Osteocyte (in vitro differentiated cells): ENCODE measurements around the gene TMEM107. TPM values are rescaled to one million over a fixed set of nuclear protein-coding genes. Genes with fewer than 3 reads are reported as not detected.

ENCODE experiments used
- DNase-seq: peaks from one replicate; pipeline ENCODE4 v3.0.0; 2021; ENCODE audit warnings: mixed read lengths; ENCODE audit not compliant: unreplicated experiment; ENCODE audit errors: extremely low spot score
- H3K27ac Mint-ChIP-seq: one replicate; pipeline ENCODE4 v1.8.0; 2021; ENCODE audit warnings: mild to moderate bottlenecking, mixed read lengths; ENCODE audit not compliant: unreplicated experiment
- H3K27me3 Mint-ChIP-seq: one replicate; pipeline ENCODE4 v1.8.0; 2021; ENCODE audit warnings: mixed read lengths; ENCODE audit not compliant: unreplicated experiment
- H3K36me3 Mint-ChIP-seq: one replicate; pipeline ENCODE4 v1.8.0; 2021; ENCODE audit warnings: mixed read lengths; ENCODE audit not compliant: unreplicated experiment
- H3K4me1 Mint-ChIP-seq: one replicate; pipeline ENCODE4 v1.8.0; 2021; ENCODE audit warnings: mixed read lengths; ENCODE audit not compliant: unreplicated experiment
- H3K4me3 Mint-ChIP-seq: one replicate; pipeline ENCODE4 v1.8.0; 2021; ENCODE audit warnings: mild to moderate bottlenecking, moderate library complexity, mixed read lengths; ENCODE audit not compliant: unreplicated experiment
- H3K9me3 Mint-ChIP-seq: one replicate; pipeline ENCODE4 v1.8.0; 2021; ENCODE audit warnings: mixed read lengths; ENCODE audit not compliant: unreplicated experiment
- CTCF ChIP-seq: fragments of 200-600 bp; sonication (generic); IDR thresholded peaks from 2 replicates; pipeline ENCODE4 v1.5.0; 2021; ENCODE audit warnings: antibody characterized with exemption, mild to moderate bottlenecking, moderate library complexity
- total RNA-seq: library from RNA; stranded (reverse); gene quantifications from 2 replicates; pipeline ENCODE4 v1.2.1, GENCODE V29; 2021

The TMEM107 gene
- total RNA-seq, 1 donor from 2014 or later = 8.4 TPM

GRCh38 chr17:8185582-8186445 lies 9.6 kb upstream of the TMEM107 start:
- Mint-ChIP-seq H3K4me1 (peaks cover 8% of the 10 kb centered on the region), H3K36me3 (no peaks in the 10 kb centered on the region), H3K4me3 (no peak overlapping the region), H3K27ac (no peak overlapping the region), H3K9me3 (no peaks in the 10 kb centered on the region), H3K27me3 (peaks cover 2% of the 10 kb centered on the region)
- DNase-seq = peak; percentile 94
- TF ChIP-seq CTCF = no peak

GRCh38 chr17:8176998-8177731 lies 985 bp upstream of the TMEM107 start:
- Mint-ChIP-seq H3K4me1 (peaks cover 38% of the 10 kb centered on the region), H3K27me3 (no peaks in the 10 kb centered on the region), H3K27ac (peak overlapping the region; percentile 97), H3K36me3 (no peaks in the 10 kb centered on the region), H3K4me3 (peak overlapping the region; percentile 92), H3K9me3 (no peaks in the 10 kb centered on the region)
- no peak for DNase-seq
- no peak for TF ChIP-seq CTCF

GRCh38 chr17:8175795-8176196 lies 384 bp downstream of the TMEM107 start:
- Mint-ChIP-seq H3K27me3 (no peaks in the 10 kb centered on the region), H3K9me3 (no peaks in the 10 kb centered on the region), H3K27ac (peak overlapping the region; percentile 97), H3K36me3 (no peaks in the 10 kb centered on the region), H3K4me1 (peaks cover 41% of the 10 kb centered on the region), H3K4me3 (peak overlapping the region; percentile 92)
- no peak for DNase-seq
- TF ChIP-seq CTCF = no peak

- DNase-seq = no peak
- peak overlapping the region; percentile 100 for H3K27ac Mint-ChIP-seq
- H3K4me3 Mint-ChIP-seq = peak overlapping the region; percentile 85
- TF ChIP-seq CTCF = no peak
- no peaks in the 10 kb centered on the region for H3K36me3 Mint-ChIP-seq
- no peaks in the 10 kb centered on the region for H3K9me3 Mint-ChIP-seq
- peaks cover 41% of the 10 kb centered on the region for H3K4me1 Mint-ChIP-seq
- H3K27me3 Mint-ChIP-seq = no peaks in the 10 kb centered on the region
Measured at GRCh38 chr17:8173871-8174322, 2.3 kb downstream of the TMEM107 start.
